ENCODE measurements around the gene RNF135.

- TF ChIP-seq CTCF (IDR thresholded peaks at IDR 0.05) = no peak
- no peak for TF ChIP-seq POLR2A (IDR thresholded peaks at IDR 0.05)
These were observed 12.7 kb upstream of the RNF135 start for GRCh38 chr17:30958187-30958586.
